ENCODE results near the gene PGAM1. TPM values are rescaled to one million over a fixed set of nuclear protein-coding genes. Genes with fewer than 3 reads are reported as not detected.

PGAM1 gene
- total and polyA plus RNA-seq, 2 of the 4 experiments (the other 2 are of a cell fraction), result 686 to 841 TPM

DNA sequence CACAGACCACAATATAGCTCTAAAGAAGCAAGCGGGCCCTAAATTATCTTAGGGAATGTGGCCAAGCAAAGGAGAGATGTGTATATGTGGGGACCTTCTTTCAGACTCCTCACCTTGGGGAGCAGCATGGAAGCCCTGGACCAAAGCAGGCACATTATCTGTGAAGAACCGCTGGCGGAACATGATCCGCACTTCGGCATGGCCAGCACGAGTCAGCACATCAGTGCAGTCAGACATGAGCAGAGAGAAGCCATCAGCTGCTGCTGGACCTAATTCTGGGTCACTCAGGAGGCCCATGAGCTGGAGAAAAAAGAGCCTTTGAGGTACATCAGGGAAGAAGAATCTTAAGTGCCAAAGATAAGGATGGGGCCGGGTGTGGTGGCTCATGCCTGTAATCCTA is 33.9 kb downstream of the PGAM1 start:
- intact Hi-C loops (cut with micrococcal nuclease) (no loop called here), in situ Hi-C loops (cut with MboI; ENCODE audit: low sequenced_read_pairs) (loop anchor here (5.0 kb wide), 1 partner anchor 92 kb away; no protein-coding TSS in a partner anchor), dilution Hi-C loops (cut with HindIII; ENCODE audit: low sequenced_read_pairs, unreplicated experiment) (no loop called here)
- no peak overlapping the region for H2BK120ac ChIP-seq (ENCODE audit: low read depth, low read length)
- H3K27me3 ChIP-seq (ENCODE audit: control insufficient read depth, insufficient read depth, low read length), result no peaks in the 10 kb centered on the region
- no peak overlapping the region for H3K27ac ChIP-seq (ENCODE audit: insufficient read depth, low read length)
- no peak overlapping the region for H3K4me2 ChIP-seq (ENCODE audit: low read depth, low read length)
- H4K91ac ChIP-seq (ENCODE audit: insufficient read depth, low read depth, low read length), result no peak overlapping the region
- H2BK20ac ChIP-seq (ENCODE audit: low read depth, low read length), result no peak overlapping the region
- no peak overlapping the region for H2AK9ac ChIP-seq (replicated peaks; ENCODE audit: low read depth, low read length, poor library complexity)
- H3K4ac ChIP-seq (ENCODE audit: low read depth, low read length), result no peak overlapping the region
- H3K56ac ChIP-seq (ENCODE audit: extremely low read depth, insufficient read depth, low read length), result no peak overlapping the region
- H3K79me1 ChIP-seq (ENCODE audit: low read depth in 1 of 2, low read length in 2 of 2), result peaks cover 13 to 39% of the 10 kb centered on the region in 2 experiments; a peak in 3 of 4 replicates
- H2BK15ac ChIP-seq (ENCODE audit: low read depth, low read length), result no peak overlapping the region
- DNase-seq, result no peak
- peaks cover 5% of the 10 kb centered on the region; the same call in 1 of the 2 replicates for H3K4me1 ChIP-seq (ENCODE audit: control insufficient read depth, insufficient read depth, low read length)
- no peaks in the 10 kb centered on the region for H3K9me3 ChIP-seq (ENCODE audit: control insufficient read depth, insufficient read depth, low read length)
- BruUV-seq (replicated peaks), result no TSS peak
- no peak overlapping the region for H3K23ac ChIP-seq (ENCODE audit: low read depth, low read length)
- H2BK5ac ChIP-seq (ENCODE audit: low read depth, low read length, poor library complexity, severe bottlenecking), result no peak overlapping the region
- no peak overlapping the region for H2AFZ ChIP-seq (replicated peaks; ENCODE audit: low read length, poor library complexity)
- H3K18ac ChIP-seq (ENCODE audit: low read depth, low read length), result no peak overlapping the region
- H4K5ac ChIP-seq (ENCODE audit: low read depth, low read length), result no peak overlapping the region
- H3K14ac ChIP-seq (replicated peaks; ENCODE audit: low read depth, low read length), result no peak overlapping the region
- H3K9ac ChIP-seq (ENCODE audit: low read depth, low read length), result no peak overlapping the region
- peaks cover 79% of the 10 kb centered on the region for H3K36me3 ChIP-seq (ENCODE audit: control insufficient read depth, insufficient read depth, low read length)
- H3K4me3 ChIP-seq (ENCODE audit: insufficient read depth, low read depth, low read length), result no peak overlapping the region
- no peak overlapping the region for H4K8ac ChIP-seq (ENCODE audit: low read depth in 2 of 2, low read length in 2 of 2)
- ChIA-PET POLR2A (ENCODE audit: unreplicated experiment) (no interaction called here), CTCF (interaction anchor here (1.0 kb wide), 2 partner anchors 15 to 90 kb away, joined by 3 read pairs; no protein-coding TSS in a partner anchor)
- no peak overlapping the region for H2AK5ac ChIP-seq (ENCODE audit: low read depth, low read length)
- ATAC-seq (ENCODE audit: low read depth), result no peak
- no peaks in the 10 kb centered on the region for H3K9me1 ChIP-seq (ENCODE audit: insufficient read depth, low read length)
- peaks cover 11% of the 10 kb centered on the region for H4K20me1 ChIP-seq (ENCODE audit: insufficient read depth, low read length)
- no peak for TF ChIP-seq MAZ (IDR thresholded peaks at IDR 0.05; ENCODE audit: borderline replicate concordance, low read depth, low read length)
- no peak for TF ChIP-seq CHD1 (IDR thresholded peaks at IDR 0.05; ENCODE audit: low read depth, low read length)
- 88% methylated on average over 6 of the region's 7 CpGs; no CpG with 5 or more reads in 1 of the 2 experiments for WGBS, 2 experiments (ENCODE audit: extremely low coverage in 2 of 2, insufficient read length in 1 of 2)
